Stimulated activated CD8-positive, alpha-beta memory T cell treated with anti-CD3 and anti-CD28 coated beads, Interleukin-2, amount 100 ng/mL, for 1 hour (primary cell): Measurements from ENCODE around the gene PHLPP2.

Experiments
- DNase-seq, 2 donors: peaks; one replicate each; pipeline ENCODE4 v3.0.0-alpha.2; 2020; ENCODE audit warnings: low read depth in 2 of 2

Gene PHLPP2

GRCh38 chr16:71671165-71671564, 53.3 kb downstream of the PHLPP2 start:
- no peak for DNase-seq

DNA sequence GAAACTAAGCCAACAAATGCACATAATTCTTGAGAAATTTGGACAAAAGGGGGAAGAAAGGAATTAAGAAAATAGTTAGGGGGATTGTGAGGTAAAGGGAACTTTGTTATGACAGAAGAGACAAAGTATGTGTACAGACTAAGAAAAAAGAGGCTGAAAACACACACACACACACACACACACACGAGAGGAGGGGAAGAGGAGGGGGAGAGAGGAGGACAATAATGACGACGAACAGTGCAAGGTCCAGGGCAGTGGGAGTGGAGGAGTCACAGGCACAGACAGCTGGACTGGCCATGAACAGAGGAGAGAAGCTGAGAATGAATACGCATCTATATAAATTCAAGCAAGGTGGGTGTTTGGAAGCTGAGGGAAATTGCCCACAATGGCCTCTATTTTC, 54.0 kb downstream of the PHLPP2 start:
- DNase-seq: no peak

- no peak for DNase-seq
Measured at GRCh38 chr16:71669926-71670536, 54.5 kb downstream of the PHLPP2 start.

DNA sequence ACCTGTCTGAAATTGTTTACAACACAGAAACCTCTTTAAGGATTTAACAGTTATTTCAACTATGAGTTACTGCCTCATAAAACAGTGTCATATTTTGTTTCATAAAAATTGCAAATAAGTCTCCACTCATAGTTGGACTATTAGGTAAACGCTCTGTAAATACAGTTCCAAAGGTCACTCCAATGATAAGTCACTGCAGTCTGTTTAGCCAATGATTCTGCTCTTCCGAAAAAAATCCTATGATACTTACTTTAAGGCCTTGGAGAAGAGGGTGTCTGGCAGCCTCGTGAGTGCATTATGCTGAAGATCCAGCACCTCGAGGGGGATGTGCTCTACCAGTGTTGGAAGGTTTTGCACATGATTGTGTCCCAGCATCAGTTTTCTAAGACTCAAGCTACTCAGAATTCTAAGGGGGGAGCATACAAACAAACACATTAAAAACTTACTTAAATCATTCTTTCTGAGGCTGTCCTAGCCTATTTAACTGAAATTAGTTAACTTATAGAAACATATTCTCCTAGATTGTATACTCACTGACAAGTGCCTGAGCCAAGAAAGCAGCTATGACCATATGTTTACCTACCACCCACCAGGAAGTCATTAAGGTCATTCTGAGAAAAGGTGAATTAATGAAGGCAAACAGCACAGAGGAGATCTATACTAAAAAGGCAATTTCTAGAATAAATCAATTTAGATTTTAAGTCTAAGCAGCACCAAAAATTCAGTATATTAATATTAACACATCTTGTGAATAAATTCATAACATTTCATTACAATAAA, 57.4 kb downstream of the PHLPP2 start:
- DNase-seq: no peak

DNA sequence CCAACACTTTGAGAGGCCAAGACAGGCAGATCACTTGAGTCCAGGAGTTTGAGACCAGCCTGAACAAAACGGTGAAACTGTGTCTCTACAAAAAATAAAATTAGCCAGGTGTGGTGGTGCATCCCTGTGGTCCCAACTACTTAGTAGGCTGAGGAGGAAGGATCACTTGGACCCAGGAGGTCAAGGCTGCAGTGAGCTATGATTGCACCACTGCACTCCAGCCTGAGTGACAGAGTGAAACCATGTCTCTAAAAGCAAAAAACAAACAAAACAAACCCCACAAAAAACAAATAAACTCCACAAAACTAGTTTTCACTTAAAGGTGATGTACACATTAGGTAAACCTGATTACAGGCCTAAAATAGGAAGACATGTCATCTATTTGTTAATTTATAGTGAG, 58.2 kb downstream of the PHLPP2 start:
- no peak for DNase-seq

DNA sequence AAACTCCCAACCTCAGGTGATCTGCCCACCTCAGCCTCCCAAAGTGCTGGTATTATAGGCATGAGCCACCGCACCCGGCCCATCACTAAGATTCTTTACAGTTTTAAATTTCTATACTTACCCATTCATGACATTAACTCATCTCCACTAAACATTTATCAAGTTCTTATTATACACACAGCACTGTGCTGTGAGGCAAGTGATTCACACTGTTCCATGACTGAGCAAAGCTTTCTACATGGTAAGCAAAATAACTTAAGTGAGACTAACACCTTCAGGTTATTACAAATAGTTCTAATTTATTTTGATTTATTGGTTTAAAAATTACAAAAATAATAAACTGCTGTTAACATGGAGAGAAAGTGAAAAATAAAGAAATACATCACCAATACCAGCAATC, 65.0 kb downstream of the PHLPP2 start:
- no peak for DNase-seq

DNA sequence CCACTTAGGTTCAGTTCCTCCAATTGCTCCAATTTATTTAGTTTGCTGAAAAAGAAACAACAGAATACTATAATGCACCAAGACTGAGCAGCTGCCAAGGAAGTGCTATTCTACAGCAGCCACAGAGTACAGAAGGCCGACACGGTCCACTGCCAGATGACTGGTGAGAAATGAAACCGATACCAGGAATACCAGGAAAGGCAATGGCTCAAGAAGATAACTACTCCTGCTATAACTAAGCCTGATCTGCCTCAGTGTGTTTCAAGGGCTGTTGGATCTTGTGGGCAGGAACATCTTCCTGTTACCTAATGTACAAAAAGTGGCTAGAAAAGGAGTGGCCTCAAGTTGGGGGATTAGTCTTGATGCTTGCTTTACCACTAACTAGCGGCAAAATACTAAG, 65.7 kb downstream of the PHLPP2 start:
- no peak for DNase-seq

DNA sequence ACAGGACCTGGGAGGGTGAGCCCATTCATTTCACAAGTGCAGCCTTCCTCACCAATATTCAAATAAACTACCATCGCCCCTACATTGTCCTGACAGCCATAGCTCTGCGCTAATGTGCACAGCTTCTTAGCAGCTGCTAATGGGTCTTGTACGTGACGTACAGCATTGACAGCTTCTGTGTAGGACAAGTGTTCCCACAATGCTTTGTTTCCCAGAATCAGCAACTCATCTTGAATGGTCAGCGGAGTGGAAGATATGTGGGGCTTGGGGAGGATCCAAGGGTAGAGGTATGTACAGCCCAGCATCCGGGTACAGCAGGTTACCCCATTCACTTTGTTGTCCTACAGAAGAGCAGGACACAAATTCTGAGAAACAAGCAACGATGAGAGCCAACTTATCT, 74.8 kb downstream of the PHLPP2 start:
- no peak for DNase-seq

GRCh38 chr16:71648921-71649320, 75.6 kb downstream of the PHLPP2 start:
- no peak for DNase-seq

DNA sequence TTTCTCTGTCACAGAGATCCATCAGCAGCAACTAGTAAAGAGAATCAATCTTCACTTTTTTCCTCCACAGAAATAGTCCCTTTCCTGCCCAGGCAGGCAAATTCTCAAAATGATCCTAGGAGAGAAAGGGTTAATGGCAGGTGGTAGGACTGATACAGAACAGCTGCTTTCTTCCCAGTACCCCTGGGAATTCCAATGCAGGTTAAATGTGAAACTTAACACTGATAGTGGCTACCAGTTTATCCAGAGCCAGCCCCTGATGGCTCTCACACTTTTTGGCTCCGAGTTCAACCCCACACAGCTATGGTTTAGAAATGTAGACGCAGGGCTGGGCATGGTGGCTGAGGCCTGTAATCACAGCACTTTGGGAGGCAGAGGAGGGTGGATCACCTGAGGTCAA, 76.3 kb downstream of the PHLPP2 start:
- DNase-seq: no peak

GRCh38 chr16:71647391-71647790, 77.1 kb downstream of the PHLPP2 start:
- no peak for DNase-seq

- DNase-seq: no peak
Measured at GRCh38 chr16:71645450-71645849, 79.1 kb downstream of the PHLPP2 start.

- DNase-seq: no peak
Measured at GRCh38 chr16:71637398-71637797, 87.1 kb downstream of the PHLPP2 start.

DNA sequence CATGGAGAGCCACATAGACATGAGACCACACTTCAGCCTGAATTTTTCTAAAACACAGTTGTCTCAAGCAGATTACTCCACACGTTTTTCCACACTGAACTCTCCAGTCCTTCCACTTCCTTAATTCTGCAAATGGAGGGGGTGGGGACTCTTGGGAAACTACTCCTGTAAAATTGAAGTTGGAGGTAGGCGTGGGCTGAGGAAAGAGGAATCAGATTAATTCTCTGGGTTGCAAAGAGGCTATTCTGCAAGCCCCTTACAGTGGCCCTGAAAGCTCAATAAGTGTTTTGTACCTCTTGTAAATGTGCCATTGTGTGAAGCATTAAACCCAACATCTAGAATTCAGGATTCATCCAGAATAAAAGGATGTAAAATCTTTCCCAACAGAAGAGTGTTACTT, 88.9 kb downstream of the PHLPP2 start:
- no peak for DNase-seq

GRCh38 chr16:71631776-71632175, 92.7 kb downstream of the PHLPP2 start:
- no peak for DNase-seq

DNA sequence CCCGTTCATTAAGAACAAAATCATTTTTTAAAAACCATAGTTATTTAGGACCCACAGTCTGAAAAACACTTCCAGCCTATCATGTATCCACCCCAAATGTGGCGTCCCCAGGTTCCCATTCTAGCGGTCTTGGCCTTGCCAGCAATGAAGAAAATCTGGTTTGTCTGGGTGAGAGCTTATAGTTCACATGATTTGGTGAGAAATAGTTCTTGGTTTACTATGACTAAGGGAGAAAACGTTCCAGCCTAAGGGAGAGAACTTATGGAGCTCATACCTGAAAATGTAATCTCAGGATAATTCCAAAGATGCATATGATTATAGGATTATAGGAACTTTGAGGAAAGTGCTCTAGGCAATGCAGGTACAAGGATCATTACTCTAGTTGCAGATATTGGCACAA, 93.7 kb downstream of the PHLPP2 start:
- no peak for DNase-seq

GRCh38 chr16:71629278-71630016, 95.1 kb downstream of the PHLPP2 start:
- no peak for DNase-seq

- DNase-seq: no peak
Measured at GRCh38 chr16:71628810-71629209, 95.7 kb downstream of the PHLPP2 start.

- DNase-seq: no peak
Measured at GRCh38 chr16:71627731-71628181, 96.7 kb downstream of the PHLPP2 start.

- no peak for DNase-seq
Measured at GRCh38 chr16:71626858-71627213, 97.7 kb downstream of the PHLPP2 start.

GRCh38 chr16:71626018-71626857, 98.3 kb downstream of the PHLPP2 start, which contains the start of gene MARVELD3:
MARVELD3 (plus strand) TSS chr16:71626184; CDS start chr16:71626230, 46 bp downstream.
- no peak for DNase-seq
